Activated T-helper 2 cell treated with anti-CD3 and anti-CD28 coated beads, Interferon-gamma antibody, Interleukin-2, Interleukin-4, amounts not matched to agents 10 μg/mL and 5 μg/mL and 100 μg/mL, durations not matched to agents 14 hours and 24 hours and 36 hours (primary cell): Measurements from ENCODE around the gene KCTD14. TPM values are rescaled to one million over a fixed set of nuclear protein-coding genes. Genes with fewer than 3 reads are reported as not detected.
"Not testable (repeated sequence)": the region's sequence is repeated elsewhere in the genome, so short reads cannot be mapped to it uniquely, and the experiment has no call there.

Source experiments
- DNase-seq: peaks from one replicate; pipeline ENCODE4 v3.0.0; 2021; ENCODE audit warnings: low spot score
- H3K27ac Mint-ChIP-seq: one replicate; pipeline ENCODE4 v1.8.0; 2021; ENCODE audit warnings: mixed read lengths
- H3K27me3 Mint-ChIP-seq: one replicate; pipeline ENCODE4 v1.8.0; 2021; ENCODE audit warnings: low read depth, mixed read lengths
- H3K36me3 Mint-ChIP-seq: one replicate; pipeline ENCODE4 v1.8.0; 2021; ENCODE audit warnings: low read depth, mixed read lengths
- H3K4me1 Mint-ChIP-seq: one replicate; pipeline ENCODE4 v1.8.0; 2021; ENCODE audit warnings: low read depth, mixed read lengths
- H3K4me3 Mint-ChIP-seq: one replicate; pipeline ENCODE4 v1.8.0; 2021; ENCODE audit warnings: low read depth, mild to moderate bottlenecking, moderate library complexity, mixed read lengths
- H3K9me3 Mint-ChIP-seq: one replicate; pipeline ENCODE4 v1.8.0; 2021; ENCODE audit warnings: mixed read lengths
- intact Hi-C: fragments of 100-400 bp; cut with micrococcal nuclease; formaldehyde crosslinking; loops from one replicate; pipeline ENCODE4 v1.15.1; 2023
- total RNA-seq: library from RNA; stranded (reverse); gene quantifications from 2 replicates; pipeline ENCODE4 v1.2.3, GENCODE V29; 2022

Gene KCTD14
- total RNA-seq, 1 donor from 2014 or later = 0.34 TPM

GRCh38 chr11:78060533-78060932 lies 37.5 kb upstream of the KCTD14 start:
- Mint-ChIP-seq H3K27me3 (no peaks in the 10 kb centered on the region), H3K4me1 (no peaks in the 10 kb centered on the region), H3K27ac (no peak overlapping the region), H3K9me3 (no peaks in the 10 kb centered on the region), H3K36me3 (no peaks in the 10 kb centered on the region), H3K4me3 (no peak overlapping the region)
- intact Hi-C loops = no loop called here
- DNase-seq = no peak

GRCh38 chr11:78059749-78060328 lies 36.8 kb upstream of the KCTD14 start:
- H3K4me1 Mint-ChIP-seq, H3K36me3 Mint-ChIP-seq, H3K4me3 Mint-ChIP-seq, DNase-seq, H3K27me3 Mint-ChIP-seq, H3K9me3 Mint-ChIP-seq, intact Hi-C loops, H3K27ac Mint-ChIP-seq: not testable (repeated sequence)

GRCh38 chr11:78057462-78058055 lies 34.5 kb upstream of the KCTD14 start:
- no peaks in the 10 kb centered on the region for H3K36me3 Mint-ChIP-seq
- H3K27me3 Mint-ChIP-seq = no peaks in the 10 kb centered on the region
- no peaks in the 10 kb centered on the region for H3K9me3 Mint-ChIP-seq

GRCh38 chr11:78056093-78056492 lies 33.0 kb upstream of the KCTD14 start:
- Mint-ChIP-seq H3K4me1 (no peaks in the 10 kb centered on the region), H3K36me3 (no peaks in the 10 kb centered on the region), H3K27me3 (no peaks in the 10 kb centered on the region), H3K9me3 (no peaks in the 10 kb centered on the region), H3K4me3 (no peak overlapping the region), H3K27ac (no peak overlapping the region)
- intact Hi-C loops = no loop called here
- no peak for DNase-seq

More at GRCh38 chr11:78057462-78058055, 34.5 kb upstream of the KCTD14 start:
- intact Hi-C loops = no loop called here
- Mint-ChIP-seq H3K4me3 (no peak overlapping the region), H3K4me1 (no peaks in the 10 kb centered on the region), H3K27ac (no peak overlapping the region)
- DNase-seq = no peak

GRCh38 chr11:78054971-78055370 lies 31.9 kb upstream of the KCTD14 start:
- peaks cover 5% of the 10 kb centered on the region for H3K4me1 Mint-ChIP-seq
- no peak overlapping the region for H3K4me3 Mint-ChIP-seq
- no peaks in the 10 kb centered on the region for H3K27me3 Mint-ChIP-seq
- DNase-seq = no peak
- H3K36me3 Mint-ChIP-seq = no peaks in the 10 kb centered on the region
- intact Hi-C loops = no loop called here
- H3K27ac Mint-ChIP-seq = no peak overlapping the region
- H3K9me3 Mint-ChIP-seq = no peaks in the 10 kb centered on the region

GRCh38 chr11:78050964-78051831 lies 28.1 kb upstream of the KCTD14 start:
- Mint-ChIP-seq H3K4me1 (peaks cover 7% of the 10 kb centered on the region), H3K9me3 (no peaks in the 10 kb centered on the region), H3K36me3 (no peaks in the 10 kb centered on the region), H3K4me3 (no peak overlapping the region), H3K27me3 (no peaks in the 10 kb centered on the region), H3K27ac (no peak overlapping the region)
- no peak for DNase-seq
- intact Hi-C loops = no loop called here

- intact Hi-C loops = no loop called here
- Mint-ChIP-seq H3K9me3 (no peaks in the 10 kb centered on the region), H3K27ac (no peak overlapping the region), H3K4me3 (no peak overlapping the region), H3K36me3 (no peaks in the 10 kb centered on the region), H3K27me3 (no peaks in the 10 kb centered on the region), H3K4me1 (peaks cover 13% of the 10 kb centered on the region)
- no peak for DNase-seq
Measured at GRCh38 chr11:78049348-78049747, 26.3 kb upstream of the KCTD14 start.

- no peaks in the 10 kb centered on the region for H3K27me3 Mint-ChIP-seq
- no peaks in the 10 kb centered on the region for H3K36me3 Mint-ChIP-seq
- no peaks in the 10 kb centered on the region for H3K9me3 Mint-ChIP-seq
- no peak overlapping the region for H3K4me3 Mint-ChIP-seq
- H3K4me1 Mint-ChIP-seq = peaks cover 13% of the 10 kb centered on the region
- intact Hi-C loops = no loop called here
- DNase-seq = no peak
- no peak overlapping the region for H3K27ac Mint-ChIP-seq
Measured at GRCh38 chr11:78048561-78048960, 25.5 kb upstream of the KCTD14 start.

GRCh38 chr11:78046486-78046854 lies 23.4 kb upstream of the KCTD14 start:
- intact Hi-C loops = no loop called here
- Mint-ChIP-seq H3K4me3 (no peak overlapping the region), H3K4me1 (peaks cover 13% of the 10 kb centered on the region), H3K9me3 (no peaks in the 10 kb centered on the region), H3K27me3 (no peaks in the 10 kb centered on the region), H3K27ac (no peak overlapping the region), H3K36me3 (no peaks in the 10 kb centered on the region)
- no peak for DNase-seq

- peak; percentile 61 for DNase-seq
- no peaks in the 10 kb centered on the region for H3K27me3 Mint-ChIP-seq
- H3K36me3 Mint-ChIP-seq = no peaks in the 10 kb centered on the region
- intact Hi-C loops = no loop called here
- H3K4me1 Mint-ChIP-seq = peaks cover 13% of the 10 kb centered on the region
- peak overlapping the region; percentile 21 for H3K4me3 Mint-ChIP-seq
- no peaks in the 10 kb centered on the region for H3K9me3 Mint-ChIP-seq
- no peak overlapping the region for H3K27ac Mint-ChIP-seq
Measured at GRCh38 chr11:78045851-78046485, 22.9 kb upstream of the KCTD14 start.

GRCh38 chr11:78044706-78045105 lies 21.6 kb upstream of the KCTD14 start:
- DNase-seq = no peak
- H3K9me3 Mint-ChIP-seq = no peaks in the 10 kb centered on the region
- no peak overlapping the region for H3K27ac Mint-ChIP-seq
- H3K4me3 Mint-ChIP-seq = no peak overlapping the region
- intact Hi-C loops = no loop called here
- H3K4me1 Mint-ChIP-seq = peaks cover 17% of the 10 kb centered on the region
- no peaks in the 10 kb centered on the region for H3K36me3 Mint-ChIP-seq
- no peaks in the 10 kb centered on the region for H3K27me3 Mint-ChIP-seq

- Mint-ChIP-seq H3K36me3 (no peaks in the 10 kb centered on the region), H3K27me3 (no peaks in the 10 kb centered on the region), H3K4me3 (no peak overlapping the region), H3K27ac (no peak overlapping the region), H3K4me1 (peaks cover 17% of the 10 kb centered on the region), H3K9me3 (no peaks in the 10 kb centered on the region)
- DNase-seq = no peak
- intact Hi-C loops = no loop called here
Measured at GRCh38 chr11:78041843-78042440, 18.9 kb upstream of the KCTD14 start.
